ENCODE results near the gene GALNT2. TPM values are rescaled to one million over a fixed set of nuclear protein-coding genes. Genes with fewer than 3 reads are reported as not detected.

GALNT2 gene
- total and polyA plus RNA-seq, 9 of the 15 experiments (the other 6 are each of a cell fraction or from before 2014, with no cell fraction given): 1.6 to 106 (median 51.9) TPM

GRCh38 chr1:230025686-230026085, 41.4 kb upstream of the GALNT2 start:
- Histone ChIP-seq H3K4me1 (replicated peaks in 1 of 2; ENCODE audit: control insufficient read depth in 2 of 2, insufficient read depth in 2 of 2, low read length in 2 of 2) (peaks cover 0 to 11% of the 10 kb centered on the region in 2 experiments; a peak in 3 of 5 replicates), H2AFZ (ENCODE audit: low read depth, low read length) (no peak overlapping the region), H3K36me3 (ENCODE audit: control insufficient read depth, insufficient read depth, low read length) (no peaks in the 10 kb centered on the region), H3K79me2 (ENCODE audit: control insufficient read depth, insufficient read depth, low read length) (no peaks in the 10 kb centered on the region), H4K20me1 (replicated peaks; ENCODE audit: control insufficient read depth, insufficient read depth, low read length) (no peaks in the 10 kb centered on the region), H3K27ac (ENCODE audit: extremely low read depth, low read depth, low read length) (no peak overlapping the region), H3K9me1 (ENCODE audit: control insufficient read depth, insufficient read depth, low read length) (no peaks in the 10 kb centered on the region), H3K9me3 (replicated peaks; ENCODE audit: control insufficient read depth, insufficient read depth, low read depth, low read length) (no peaks in the 10 kb centered on the region), H3K27me3 (ENCODE audit: control insufficient read depth in 2 of 2, insufficient read depth in 2 of 2, low read length in 2 of 2) (peaks cover 10 to 40% of the 10 kb centered on the region in 2 experiments), H3K4me2 (ENCODE audit: insufficient read depth, low read length) (no peak overlapping the region), H3K9ac (ENCODE audit: insufficient read depth in 1 of 2, low read depth in 2 of 2, low read length in 2 of 2) (no peak overlapping the region), H3K4me3 (no peak overlapping the region)
- no peak for ATAC-seq
- no peak for TF ChIP-seq RBM39 (optimal IDR thresholded peaks at IDR 0.05; ENCODE audit: low read depth, low read length)
- TF ChIP-seq RB1 (IDR thresholded peaks at IDR 0.05; ENCODE audit: low read depth): no peak
- no peak for TF ChIP-seq SMAD1 (IDR thresholded peaks at IDR 0.05; ENCODE audit: low read depth, low read length, partially characterized antibody)
- no peak for TF ChIP-seq BCL6 (CRISPR knock-in tag; IDR thresholded peaks at IDR 0.05)
- in situ Hi-C loops (cut with MboI): no loop called here
- ChIA-PET CTCF (ENCODE audit: low intra/inter-chr PET ratio) (no interaction called here), POLR2A (interaction anchor here (0.6 to 1.3 kb wide), 2 partner anchors 8 to 29 kb away, joined by 3 to 5 read pairs; no protein-coding TSS in a partner anchor)
- WGBS (ENCODE audit: insufficient coverage, low coverage, missing lambda C conversion rate): 2% methylated on average over 3 of the region's 3 CpGs
- DNase-seq (ENCODE audit: extremely low read depth in 1 of 4, low spot score in 3 of 4): no peak
- no TSS peak for BruUV-seq (replicated peaks)
- FAIRE-seq: no peak
- intact Hi-C loops (cut with micrococcal nuclease): no loop called here

GRCh38 chr1:230026139-230026538, 40.9 kb upstream of the GALNT2 start:
- peaks cover 0 to 11% of the 10 kb centered on the region in 2 experiments; a peak in 3 of 5 replicates for H3K4me1 ChIP-seq (replicated peaks in 1 of 2; ENCODE audit: control insufficient read depth in 2 of 2, insufficient read depth in 2 of 2, low read length in 2 of 2)
- peaks cover 10 to 44% of the 10 kb centered on the region in 2 experiments for H3K27me3 ChIP-seq (ENCODE audit: control insufficient read depth in 2 of 2, insufficient read depth in 2 of 2, low read length in 2 of 2)
- H3K79me2 ChIP-seq (ENCODE audit: control insufficient read depth, insufficient read depth, low read length): no peaks in the 10 kb centered on the region
- ATAC-seq (no peak), FAIRE-seq (no peak), DNase-seq (ENCODE audit: extremely low read depth in 1 of 4, low spot score in 3 of 4) (no peak)
- in situ Hi-C loops (cut with MboI): no loop called here
- intact Hi-C loops (cut with micrococcal nuclease): no loop called here
- no peaks in the 10 kb centered on the region for H3K36me3 ChIP-seq (ENCODE audit: control insufficient read depth, insufficient read depth, low read length)
- no peaks in the 10 kb centered on the region for H3K9me3 ChIP-seq (replicated peaks; ENCODE audit: control insufficient read depth, insufficient read depth, low read depth, low read length)
- no peak overlapping the region for H3K4me2 ChIP-seq (ENCODE audit: insufficient read depth, low read length)
- H3K4me3 ChIP-seq: no peak overlapping the region
- CTCF ChIA-PET (ENCODE audit: low intra/inter-chr PET ratio): no interaction called here
- no peaks in the 10 kb centered on the region for H4K20me1 ChIP-seq (replicated peaks; ENCODE audit: control insufficient read depth, insufficient read depth, low read length)
- 0% methylated on average over 1 of the region's 1 CpG for WGBS (ENCODE audit: insufficient coverage, low coverage, missing lambda C conversion rate)
- TF ChIP-seq CC2D1A (IDR thresholded peaks at IDR 0.05) (no peak), KDM4B (IDR thresholded peaks at IDR 0.05; ENCODE audit: borderline replicate concordance in 2 of 2, low read depth in 1 of 2) (no peak)
- H3K27ac ChIP-seq (ENCODE audit: extremely low read depth, low read depth, low read length): no peak overlapping the region
- H2AFZ ChIP-seq (ENCODE audit: low read depth, low read length): no peak overlapping the region
- no peaks in the 10 kb centered on the region for H3K9me1 ChIP-seq (ENCODE audit: control insufficient read depth, insufficient read depth, low read length)
- POLR2A ChIA-PET: no interaction called here
- no peak overlapping the region for H3K9ac ChIP-seq (ENCODE audit: insufficient read depth in 1 of 2, low read depth in 2 of 2, low read length in 2 of 2)
- no TSS peak for BruUV-seq (replicated peaks)

Measured in K562 (cell line).